Stimulated activated CD8-positive, alpha-beta memory T cell treated with anti-CD3 and anti-CD28 coated beads, Interleukin-7, amount 100 ng/mL, for 4 hours (primary cell): ENCODE measurements around the gene LCLAT1.
"Not testable (repeated sequence)": the region's sequence is repeated elsewhere in the genome, so short reads cannot be mapped to it uniquely, and the experiment has no call there.

Experiments used
- DNase-seq, 2 donors: peaks; one replicate each; pipeline ENCODE4 v3.0.0-alpha.2; 2020; ENCODE audit warnings: low read depth in 2 of 2

LCLAT1 gene

GRCh38 chr2:30643013-30643412, 196.0 kb downstream of the LCLAT1 start:
- DNase-seq, result not testable (repeated sequence)

GRCh38 chr2:30643674-30644073, 196.6 kb downstream of the LCLAT1 start:
- no peak for DNase-seq

- no peak for DNase-seq
Measured at GRCh38 chr2:30645081-30645744, 198.2 kb downstream of the LCLAT1 start.

- DNase-seq, result no peak
Measured at GRCh38 chr2:30645745-30646119, 198.7 kb downstream of the LCLAT1 start.

- DNase-seq, result no peak
Measured at GRCh38 chr2:30647752-30648457, 200.9 kb downstream of the LCLAT1 start.

- DNase-seq, result no peak
Measured at GRCh38 chr2:30649278-30649677, 202.2 kb downstream of the LCLAT1 start.

DNA sequence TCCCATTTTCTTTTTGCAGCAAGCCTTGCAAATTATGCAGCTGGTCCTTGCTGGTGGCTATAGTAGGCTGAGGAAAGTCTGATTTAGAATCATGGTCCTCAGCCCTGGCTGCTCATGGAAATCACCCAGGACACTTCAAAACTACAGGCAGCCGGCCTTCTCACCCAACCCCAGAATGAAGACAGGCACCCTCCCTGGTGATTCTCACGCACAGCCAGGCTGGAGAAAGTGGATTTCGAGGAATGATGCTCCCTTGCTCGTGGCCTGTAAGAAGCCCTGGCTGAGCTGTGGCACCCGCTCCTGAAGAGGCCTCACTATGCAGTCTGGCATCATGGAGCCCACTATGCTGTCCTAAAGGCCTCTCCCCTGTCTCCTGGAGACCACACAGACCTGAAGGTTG, 202.8 kb downstream of the LCLAT1 start:
- DNase-seq, result no peak

DNA sequence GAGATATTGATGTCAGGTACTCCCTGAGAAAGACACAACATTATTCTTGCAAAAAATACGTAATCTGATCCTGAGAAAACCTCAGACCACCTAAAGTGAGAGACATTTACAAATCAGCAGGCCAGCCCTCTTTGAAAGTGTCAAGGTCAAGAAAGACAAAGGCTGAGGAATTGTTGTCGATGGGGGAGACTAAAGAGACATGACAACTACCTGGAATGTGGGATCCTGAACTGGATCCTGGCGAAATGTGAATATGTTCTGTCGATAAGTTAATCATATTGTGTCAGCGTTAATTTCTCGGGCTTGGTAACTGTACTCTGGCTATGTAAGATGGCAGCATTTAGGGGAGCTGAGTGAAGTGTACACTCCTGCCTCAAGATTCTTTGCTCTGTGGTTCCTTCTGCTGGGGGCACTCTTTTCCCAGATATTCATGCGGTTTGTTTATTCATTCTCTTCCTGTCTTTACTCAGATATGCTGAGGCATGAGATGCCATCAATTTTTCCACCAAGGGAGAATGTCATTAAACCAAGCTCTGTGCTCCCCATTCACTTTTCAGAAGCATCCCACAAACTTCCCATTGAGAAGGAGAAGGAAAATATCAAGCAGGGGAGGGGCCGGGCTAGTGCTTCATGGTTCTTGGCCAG, 205.3 kb downstream of the LCLAT1 start:
- DNase-seq, result no peak

- DNase-seq, result no peak
Measured at GRCh38 chr2:30653847-30654246, 206.8 kb downstream of the LCLAT1 start.

- no peak for DNase-seq
Measured at GRCh38 chr2:30654404-30654803, 207.4 kb downstream of the LCLAT1 start.

GRCh38 chr2:30655211-30655610, 208.2 kb downstream of the LCLAT1 start:
- no peak for DNase-seq

- no peak for DNase-seq
Measured at GRCh38 chr2:30655660-30656059, 208.6 kb downstream of the LCLAT1 start.

- DNase-seq, result no peak
Measured at GRCh38 chr2:30656079-30656478, 209.0 kb downstream of the LCLAT1 start.

DNA sequence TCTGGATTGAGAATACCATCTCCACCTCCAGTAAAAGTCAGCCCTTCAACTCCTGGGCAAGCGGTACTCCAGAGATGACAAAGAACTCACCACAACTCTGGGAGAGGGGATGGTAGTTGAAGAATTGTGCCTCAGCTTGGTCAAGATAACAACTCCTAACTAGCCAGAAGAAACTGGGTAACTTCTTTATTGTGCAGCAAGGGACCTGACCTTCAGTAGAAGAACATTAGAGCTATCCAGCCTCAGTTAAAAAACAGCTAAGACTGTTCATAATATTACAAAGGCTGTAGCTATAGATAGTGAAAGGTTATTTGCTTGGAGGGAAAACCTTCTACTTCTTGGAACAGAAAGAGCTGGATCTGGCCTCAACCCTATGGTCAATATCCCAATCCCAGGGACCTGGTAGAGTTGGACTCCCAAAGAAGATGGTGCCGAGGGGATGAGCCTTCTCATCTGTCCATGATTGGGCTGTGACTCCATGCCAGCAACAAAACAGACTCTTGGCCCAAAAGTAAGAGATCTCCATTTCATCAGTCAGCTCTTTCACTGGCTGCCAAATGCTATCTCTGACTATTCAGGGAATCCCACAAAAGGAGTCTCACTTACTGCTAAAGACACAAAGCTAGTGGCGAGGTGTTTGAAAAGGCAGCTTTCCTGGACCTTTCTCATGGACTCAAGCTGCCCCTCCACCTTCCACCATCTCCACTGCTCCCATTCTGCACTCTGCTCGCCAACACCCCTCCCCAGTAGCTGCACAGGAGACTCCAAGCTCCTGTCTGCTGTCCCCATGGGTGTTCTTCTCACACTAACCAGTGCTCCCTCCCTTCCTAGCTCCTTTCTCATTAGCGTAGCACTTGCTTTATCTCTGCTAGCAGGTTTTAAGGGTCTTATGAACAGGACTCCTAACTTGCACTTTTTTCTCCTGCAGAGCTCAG, 214.4 kb downstream of the LCLAT1 start:
- DNase-seq, result no peak

DNA sequence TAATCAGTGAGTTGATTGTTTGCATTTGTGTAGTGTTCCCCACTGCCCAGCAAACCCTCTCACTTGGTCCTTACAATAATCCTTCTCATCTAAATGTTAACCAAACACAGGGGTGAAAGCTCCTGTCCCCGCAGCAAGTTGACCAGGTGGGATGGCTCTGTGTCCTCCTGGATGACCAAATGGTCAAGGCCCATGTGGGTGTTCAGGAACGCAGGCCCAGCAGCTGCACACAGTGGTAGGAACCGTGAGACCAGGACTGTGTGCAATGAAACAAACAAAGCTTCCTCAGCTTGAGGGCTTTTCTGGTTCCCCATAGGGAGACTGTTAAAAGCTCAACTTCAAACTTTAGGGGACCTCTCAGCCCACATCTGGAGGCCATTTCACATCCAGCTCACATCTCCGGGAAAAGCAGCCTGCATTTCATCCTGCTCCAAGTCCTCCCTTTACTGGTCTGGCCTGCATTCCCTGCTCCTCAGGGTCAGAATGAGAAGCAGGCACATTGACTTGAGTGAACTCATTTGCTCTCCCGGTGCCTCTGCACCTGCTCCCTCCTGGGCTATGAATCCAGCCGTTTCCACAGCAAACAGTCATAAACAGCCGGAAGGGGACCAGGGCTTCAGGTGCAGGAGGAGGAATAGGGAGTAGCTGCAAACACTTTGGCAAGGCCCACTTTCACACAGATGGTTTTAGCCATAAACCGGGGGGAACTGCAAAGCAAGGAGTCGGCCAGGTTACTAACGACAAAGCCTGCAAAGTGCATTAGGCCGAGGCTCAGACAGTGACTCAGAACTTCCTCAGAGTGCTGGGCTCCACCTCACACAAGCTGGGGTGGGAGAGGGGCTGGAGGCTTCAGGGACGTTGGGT, 215.5 kb downstream of the LCLAT1 start:
- DNase-seq, result no peak

DNA sequence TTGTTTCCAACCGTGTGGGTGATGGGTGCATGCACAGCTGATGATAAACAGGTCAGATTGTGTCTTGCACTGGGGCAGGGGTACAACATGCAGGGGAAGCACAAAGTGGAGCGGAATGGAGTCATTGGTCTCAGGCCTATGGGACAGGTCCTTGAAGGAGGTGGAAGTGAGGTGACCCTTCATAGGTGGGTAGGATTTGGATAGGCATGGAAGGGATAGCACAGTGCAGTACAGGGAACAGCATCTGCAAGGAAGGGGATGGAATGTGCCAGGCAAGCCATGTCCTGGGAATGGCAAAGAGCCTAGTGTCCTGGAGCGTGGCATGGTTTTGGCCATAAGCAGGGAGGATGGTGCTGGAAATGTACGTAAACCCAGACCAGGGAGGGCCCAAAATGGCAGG, 216.3 kb downstream of the LCLAT1 start:
- DNase-seq, result no peak

GRCh38 chr2:30663806-30664205, 216.8 kb downstream of the LCLAT1 start:
- DNase-seq, result no peak

DNA sequence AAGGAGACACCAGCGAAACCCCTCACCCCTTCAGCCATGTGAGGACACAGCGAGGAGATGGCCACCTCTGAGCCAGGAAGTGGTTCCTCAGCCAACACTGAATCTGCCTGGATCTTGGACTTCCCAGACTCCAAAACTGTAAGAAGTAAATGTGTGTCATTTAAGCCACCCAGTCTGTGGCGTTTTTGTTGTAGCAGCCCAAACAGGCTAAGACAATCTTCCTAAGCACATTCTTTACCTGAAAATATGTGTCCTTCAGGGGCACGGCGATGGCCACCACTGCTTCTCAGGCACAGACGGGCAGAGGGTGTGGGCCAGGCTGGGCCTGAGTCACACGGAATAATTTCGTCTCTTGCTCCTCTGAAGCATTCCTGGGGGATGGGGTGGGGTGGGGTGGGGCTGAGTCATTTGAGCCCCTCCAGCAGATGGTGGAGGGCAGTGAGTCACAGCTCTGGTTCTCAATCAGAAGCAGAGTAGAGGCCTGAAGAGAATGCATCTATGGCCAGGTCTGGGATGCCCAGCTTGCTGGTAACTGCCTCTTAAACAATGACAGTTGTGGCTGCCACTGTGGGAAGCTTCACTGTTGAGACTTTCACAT, 217.8 kb downstream of the LCLAT1 start:
- no peak for DNase-seq

GRCh38 chr2:30665761-30666265, 218.8 kb downstream of the LCLAT1 start:
- no peak for DNase-seq

DNA sequence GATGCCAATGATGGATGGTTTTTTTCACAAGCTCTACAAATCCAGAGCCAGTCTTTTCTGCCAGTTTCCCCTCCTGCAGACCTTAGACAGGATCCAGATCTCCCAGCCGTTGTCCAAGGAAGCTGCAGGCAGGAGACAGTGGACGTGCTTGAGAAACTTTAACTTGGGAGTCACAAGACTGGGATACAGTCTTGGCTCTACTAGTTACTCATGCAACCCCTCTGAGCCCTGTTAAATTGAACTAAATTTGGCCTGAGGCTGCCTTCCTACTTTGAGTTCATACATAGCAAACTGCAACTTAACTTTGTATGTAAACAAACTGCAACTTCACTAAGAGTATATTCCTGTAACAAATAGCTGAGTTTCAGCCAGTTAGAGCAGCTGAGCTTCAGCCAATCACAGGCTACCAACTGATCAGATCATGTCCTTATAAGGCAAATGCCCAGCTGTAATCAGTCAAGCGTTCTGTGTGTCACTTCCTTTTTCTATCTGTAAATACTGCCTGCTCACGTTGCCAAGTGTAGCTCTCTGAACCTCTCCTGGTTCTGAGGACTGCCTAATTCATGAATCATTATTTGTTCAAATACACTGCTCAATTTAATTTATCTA, 219.3 kb downstream of the LCLAT1 start:
- DNase-seq, result no peak
